PC-9 (cell line): ENCODE results near the gene SHCBP1. TPM values are rescaled to one million over a fixed set of nuclear protein-coding genes. Genes with fewer than 3 reads are reported as not detected.

Experiments
- BruUV-seq: library from RNA; stranded (reverse); fragments of 400-500 nt; replicated peaks from 2 replicates; lab custom pipeline; 2021; lab: Mats Ljungman, UMichigan
- CTCF ChIA-PET: fragments of 300-600 bp; sonication (Branson Sonifier 250); formaldehyde crosslinking; loops from one replicate; lab custom pipeline; 2022; ENCODE audit warnings: antibody characterized with exemption; lab: Charles Lee
- POLR2A ChIA-PET: fragments of 300-600 bp; sonication (Branson Sonifier 250); formaldehyde crosslinking; loops from one replicate; lab custom pipeline; 2022; ENCODE audit warnings: antibody characterized with exemption; ENCODE audit not compliant: unreplicated experiment; lab: Charles Lee
- DNase-seq, 2 experiments: peaks; one replicate each; pipeline versions ENCODE4 v3.0.0 to v3.0.0-alpha.2; 2015 to 2022; ENCODE audit warnings: mixed read lengths in 1 of 2
- H2AFZ ChIP-seq: fragments of 200-600 bp; sonication (generic); 2 replicates; pipeline ENCODE4 v1.8.1; 2017; ENCODE audit warnings: antibody characterized with exemption
- H3F3A ChIP-seq: fragments of 200-600 bp; sonication (generic); 2 replicates; pipeline ENCODE4 v1.8.1; 2017; ENCODE audit warnings: antibody characterized with exemption, mild to moderate bottlenecking, low read depth; ENCODE audit not compliant: insufficient read depth
- H3K27ac ChIP-seq: fragments of 200-600 bp; sonication (generic); 2 replicates; pipeline ENCODE4 v1.6.1; 2016; ENCODE audit warnings: mixed run types
- H3K27me3 ChIP-seq: fragments of 200-600 bp; sonication (generic); 2 replicates; pipeline ENCODE4 v1.6.1; 2016; ENCODE audit warnings: low read depth, mixed run types; ENCODE audit not compliant: insufficient read depth
- H3K36me3 ChIP-seq: fragments of 200-600 bp; sonication (generic); 2 replicates; pipeline ENCODE4 v1.6.1; 2016; ENCODE audit warnings: low read depth, mixed run types
- H3K4me1 ChIP-seq: fragments of 200-600 bp; sonication (generic); replicated peaks from 2 replicates; pipeline ENCODE4 v1.6.1; 2016; ENCODE audit warnings: mixed run types; ENCODE audit not compliant: insufficient read depth
- H3K4me2 ChIP-seq: fragments of 200-600 bp; sonication (generic); 2 replicates; pipeline ENCODE4 v1.6.1; 2017; ENCODE audit warnings: mixed run types
- H3K4me3 ChIP-seq: fragments of 200-600 bp; sonication (generic); 2 replicates; pipeline ENCODE4 v1.6.1; 2016; ENCODE audit warnings: mixed run types
- H3K79me2 ChIP-seq: fragments of 200-600 bp; sonication (generic); 2 replicates; pipeline ENCODE4 v1.6.1; 2017; ENCODE audit warnings: low read depth, mixed run types
- H3K9me2 ChIP-seq: fragments of 200-600 bp; sonication (generic); 2 replicates; pipeline ENCODE4 v1.8.1; 2017; ENCODE audit warnings: mild to moderate bottlenecking; ENCODE audit not compliant: insufficient read depth
- H3K9me3 ChIP-seq: fragments of 200-600 bp; sonication (generic); 2 replicates; pipeline ENCODE4 v1.8.1; 2016; ENCODE audit warnings: low read depth; ENCODE audit not compliant: insufficient read depth
- H4K20me1 ChIP-seq: fragments of 200-600 bp; sonication (generic); 2 replicates; pipeline ENCODE4 v1.8.1; 2017; ENCODE audit not compliant: insufficient read depth
- CTCF ChIP-seq: fragments of 200-600 bp; sonication (generic); conservative IDR thresholded peaks from 2 replicates; pipeline ENCODE4 v1.6.1; 2017; ENCODE audit warnings: mixed run types, antibody characterized with exemption, mild to moderate bottlenecking, moderate library complexity
- EZH2 ChIP-seq: fragments of 200-600 bp; sonication (generic); IDR thresholded peaks from 2 replicates; pipeline ENCODE4 v1.8.0; 2017; ENCODE audit warnings: antibody characterized with exemption, low read depth
- intact Hi-C: fragments of 100-400 bp; cut with micrococcal nuclease; formaldehyde crosslinking; loops from one replicate; pipeline ENCODE4 v1.10.0; 2022; ENCODE audit not compliant: unreplicated experiment
- total RNA-seq: library from RNA; stranded (reverse); gene quantifications from 2 replicates; pipeline ENCODE4 v1.2.3, GENCODE V29; 2021

Gene SHCBP1
- total RNA-seq, 1 experiment from 2014 or later = 19.3 TPM

DNA sequence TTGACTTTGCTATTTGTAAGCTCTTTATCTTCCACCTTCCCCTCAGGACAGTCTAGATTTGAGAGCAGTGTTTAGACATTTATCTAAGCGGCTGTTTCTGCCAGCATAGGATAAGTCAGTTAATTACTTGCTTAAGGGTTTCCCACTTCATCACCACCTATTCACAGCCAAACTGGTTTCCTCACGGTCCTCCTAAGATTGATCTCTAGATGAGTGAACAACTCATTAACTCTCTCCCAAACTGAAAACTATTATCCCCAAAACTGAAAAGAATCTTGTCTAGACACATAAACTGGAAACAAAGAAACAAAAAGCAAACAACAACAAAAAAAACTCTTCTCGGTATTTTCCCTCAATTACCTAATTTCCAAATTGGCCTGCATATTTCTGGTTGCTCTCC is 58.2 kb downstream of the SHCBP1 start:
- Histone ChIP-seq H3K36me3 (no peaks in the 10 kb centered on the region), H3K9me2 (no peaks in the 10 kb centered on the region), H4K20me1 (no peaks in the 10 kb centered on the region), H3K9me3 (no peaks in the 10 kb centered on the region), H3K4me2 (no peak overlapping the region), H3K4me1 (no peaks in the 10 kb centered on the region), H3F3A (no peaks in the 10 kb centered on the region), H3K27me3 (peaks cover 4% of the 10 kb centered on the region; the same call in 1 of the 2 replicates), H3K79me2 (no peaks in the 10 kb centered on the region), H3K4me3 (no peak overlapping the region), H2AFZ (no peak overlapping the region), H3K27ac (no peak overlapping the region)
- TF ChIP-seq CTCF (no peak), EZH2 (no peak)
- intact Hi-C loops = no loop called here
- ChIA-PET POLR2A (no interaction called here), CTCF (no interaction called here)
- BruUV-seq = no TSS peak
- no peak for DNase-seq

DNA sequence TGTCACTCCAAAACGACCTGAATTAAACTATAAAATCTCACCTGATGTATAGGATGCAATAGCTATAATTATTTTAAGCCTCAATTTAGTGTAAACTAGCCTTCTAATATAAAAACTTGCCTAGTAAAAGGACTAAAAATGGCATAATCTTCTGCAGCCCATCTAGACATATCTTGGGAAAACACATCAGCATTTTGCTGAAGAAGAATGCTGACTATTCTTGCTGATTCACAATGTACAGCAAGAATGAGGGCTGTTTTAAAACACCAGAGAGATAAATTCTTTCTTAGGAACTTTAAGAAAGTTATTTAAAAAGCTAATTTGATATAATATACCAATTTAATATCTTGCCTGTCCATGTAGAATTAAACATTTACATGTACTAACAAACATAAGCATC is 63.2 kb downstream of the SHCBP1 start:
- Histone ChIP-seq H3F3A (no peaks in the 10 kb centered on the region), H3K4me3 (no peak overlapping the region), H3K9me3 (no peaks in the 10 kb centered on the region), H3K79me2 (no peaks in the 10 kb centered on the region), H4K20me1 (no peaks in the 10 kb centered on the region), H3K9me2 (no peaks in the 10 kb centered on the region), H2AFZ (no peak overlapping the region), H3K27ac (no peak overlapping the region), H3K36me3 (no peaks in the 10 kb centered on the region), H3K27me3 (no peaks in the 10 kb centered on the region), H3K4me1 (no peaks in the 10 kb centered on the region), H3K4me2 (no peak overlapping the region)
- DNase-seq = no peak
- ChIA-PET POLR2A (no interaction called here), CTCF (no interaction called here)
- no TSS peak for BruUV-seq
- intact Hi-C loops = no loop called here
- no peak for TF ChIP-seq EZH2
- TF ChIP-seq CTCF = no peak

GRCh38 chr16:46555951-46556350 is 65.2 kb downstream of the SHCBP1 start:
- no peak for DNase-seq
- H3K9me3 ChIP-seq = no peaks in the 10 kb centered on the region
- H3K4me2 ChIP-seq = no peak overlapping the region
- H3F3A ChIP-seq = no peaks in the 10 kb centered on the region
- ChIA-PET POLR2A (no interaction called here), CTCF (no interaction called here)
- H3K9me2 ChIP-seq = no peaks in the 10 kb centered on the region
- no peak overlapping the region for H3K27ac ChIP-seq
- BruUV-seq = no TSS peak
- H3K36me3 ChIP-seq = no peaks in the 10 kb centered on the region
- H3K79me2 ChIP-seq = no peaks in the 10 kb centered on the region
- H4K20me1 ChIP-seq = no peaks in the 10 kb centered on the region
- TF ChIP-seq CTCF (no peak), EZH2 (no peak)
- no peak overlapping the region for H2AFZ ChIP-seq
- no peaks in the 10 kb centered on the region for H3K4me1 ChIP-seq
- peaks cover 3% of the 10 kb centered on the region; the same call in 1 of the 2 replicates for H3K27me3 ChIP-seq
- no peak overlapping the region for H3K4me3 ChIP-seq
- intact Hi-C loops = no loop called here
